Duodenal mucosa (tissue), 2 donors: ENCODE results near the gene FOXI3.

ENCODE experiments used
- H3K27ac ChIP-seq: one replicate; pipeline ENCODE4 v1.7.0; 2013; ENCODE audit warnings: low read depth, low read length
- H3K27me3 ChIP-seq, 2 donors: one replicate each; pipeline ENCODE4 v1.7.0; 2013; ENCODE audit warnings: low read length in 2 of 2, control low read depth in 1 of 2; ENCODE audit not compliant: insufficient read depth in 2 of 2, control insufficient read depth in 1 of 2
- H3K36me3 ChIP-seq, 2 donors: one replicate each; pipeline ENCODE4 v1.7.0; 2013; ENCODE audit warnings: low read length in 2 of 2, control low read depth in 1 of 2; ENCODE audit not compliant: insufficient read depth in 2 of 2, control insufficient read depth in 1 of 2
- H3K4me1 ChIP-seq, 2 donors: one replicate each; pipeline ENCODE4 v1.7.0; 2013; ENCODE audit warnings: low read length in 2 of 2, control low read depth in 1 of 2; ENCODE audit not compliant: insufficient read depth in 2 of 2, control insufficient read depth in 1 of 2
- H3K4me3 ChIP-seq, 2 donors: one replicate each; pipeline ENCODE4 v1.7.0; 2013; ENCODE audit warnings: low read length in 2 of 2, low read depth in 1 of 2
- H3K9ac ChIP-seq, 2 donors: one replicate each; pipeline ENCODE4 v1.7.0; 2013; ENCODE audit warnings: low read length in 2 of 2, low read depth in 1 of 2
- H3K9me3 ChIP-seq, 2 donors: one replicate each; pipeline ENCODE4 v1.7.0; 2013; ENCODE audit warnings: low read length in 2 of 2, control low read depth in 1 of 2; ENCODE audit not compliant: control insufficient read depth in 1 of 2

FOXI3 gene

DNA sequence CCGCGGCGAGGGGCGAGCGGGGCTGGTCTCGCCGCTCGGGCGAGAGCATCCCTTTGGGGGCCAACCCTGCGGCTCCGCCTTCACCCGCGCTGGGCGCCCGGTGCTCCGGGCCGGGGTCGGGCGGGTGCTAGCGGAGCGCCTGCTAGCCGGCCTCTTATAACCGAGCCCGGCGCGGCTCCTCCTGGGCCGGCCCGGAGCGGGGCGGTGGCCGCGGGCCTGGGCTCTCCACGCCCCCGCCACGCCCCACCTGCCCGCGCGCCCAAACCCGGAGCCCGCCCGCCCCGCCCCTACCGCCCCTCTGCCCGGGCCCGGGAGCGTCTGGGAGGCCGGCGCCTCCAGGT, at the start of gene FOXI3:
Gene FOXI3 (minus strand): TSS at position 129 of the 341 bp plus-strand sequence. CDS start 158 bp downstream, outside the sequence.
- peaks cover 31 to 65% of the 10 kb centered on the region in 2 donors for H3K27me3 ChIP-seq
- no peak within 1 kb of the TSS for H3K9ac ChIP-seq
- H3K4me1 ChIP-seq = no peaks in the 10 kb centered on the region
- no peak within 1 kb of the TSS for H3K4me3 ChIP-seq
- no peaks in the 10 kb centered on the region for H3K36me3 ChIP-seq
- H3K9me3 ChIP-seq = no peaks in the 10 kb centered on the region
- no peak within 1 kb of the TSS for H3K27ac ChIP-seq

- Histone ChIP-seq H3K4me1 (no peaks in the 10 kb centered on the region), H3K36me3 (no peaks in the 10 kb centered on the region), H3K9me3 (no peaks in the 10 kb centered on the region), H3K9ac (no peak overlapping the region), H3K27me3 (no peaks in the 10 kb centered on the region), H3K4me3 (no peak overlapping the region), H3K27ac (no peak overlapping the region)
Observed at GRCh38 chr2:88500691-88501090, 48.2 kb upstream of the FOXI3 start.

- H3K4me1 ChIP-seq = no peaks in the 10 kb centered on the region
- no peaks in the 10 kb centered on the region for H3K36me3 ChIP-seq
- H3K27me3 ChIP-seq = no peaks in the 10 kb centered on the region
- H3K9ac ChIP-seq = no peak overlapping the region
- H3K9me3 ChIP-seq = no peaks in the 10 kb centered on the region
- H3K27ac ChIP-seq = no peak overlapping the region
- no peak overlapping the region for H3K4me3 ChIP-seq
Observed at GRCh38 chr2:88499204-88499603, 46.7 kb upstream of the FOXI3 start.

GRCh38 chr2:88493481-88493880, 41.0 kb upstream of the FOXI3 start:
- Histone ChIP-seq H3K36me3 (no peaks in the 10 kb centered on the region), H3K9ac (no peak overlapping the region), H3K9me3 (no peaks in the 10 kb centered on the region), H3K27ac (no peak overlapping the region), H3K4me3 (no peak overlapping the region), H3K4me1 (no peaks in the 10 kb centered on the region), H3K27me3 (peaks cover 0 to 4% of the 10 kb centered on the region in 2 donors)

DNA sequence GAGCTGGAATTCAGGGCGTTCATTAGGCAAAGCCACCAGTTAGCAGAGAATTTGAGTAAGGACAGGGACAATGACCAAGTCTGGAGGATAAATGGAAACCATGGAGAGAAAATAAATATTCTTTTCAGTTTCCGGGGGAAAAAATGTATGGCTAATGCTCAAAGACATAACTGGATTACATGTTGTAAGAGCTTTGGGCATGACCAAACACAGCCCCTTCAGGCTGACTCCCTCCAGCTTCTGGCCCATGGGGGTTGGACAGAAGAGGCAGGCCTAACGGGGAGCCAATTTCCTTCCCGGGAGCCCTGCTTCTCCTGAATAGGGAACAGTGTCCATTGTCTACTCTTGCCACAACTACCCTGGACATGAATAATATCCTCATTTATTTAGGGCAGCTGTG, 39.5 kb upstream of the FOXI3 start:
- Histone ChIP-seq H3K36me3 (no peaks in the 10 kb centered on the region), H3K9ac (no peak overlapping the region), H3K4me1 (no peaks in the 10 kb centered on the region), H3K27me3 (peaks cover 0 to 4% of the 10 kb centered on the region in 2 donors), H3K4me3 (no peak overlapping the region), H3K27ac (no peak overlapping the region), H3K9me3 (no peaks in the 10 kb centered on the region)

GRCh38 chr2:88489181-88489580, 36.7 kb upstream of the FOXI3 start:
- H3K27me3 ChIP-seq = peaks cover 0 to 4% of the 10 kb centered on the region in 2 donors

GRCh38 chr2:88483200-88483599, 30.7 kb upstream of the FOXI3 start:
- H3K36me3 ChIP-seq = no peaks in the 10 kb centered on the region
- H3K4me1 ChIP-seq = no peaks in the 10 kb centered on the region
- H3K4me3 ChIP-seq = no peak overlapping the region
- no peaks in the 10 kb centered on the region for H3K9me3 ChIP-seq
- no peak overlapping the region for H3K9ac ChIP-seq
- H3K27ac ChIP-seq = no peak overlapping the region
- H3K27me3 ChIP-seq = no peaks in the 10 kb centered on the region

More at GRCh38 chr2:88489181-88489580, 36.7 kb upstream of the FOXI3 start:
- H3K4me3 ChIP-seq = no peak overlapping the region
- H3K36me3 ChIP-seq = no peaks in the 10 kb centered on the region
- no peaks in the 10 kb centered on the region for H3K9me3 ChIP-seq
- H3K9ac ChIP-seq = no peak overlapping the region
- no peak overlapping the region for H3K27ac ChIP-seq
- H3K4me1 ChIP-seq = no peaks in the 10 kb centered on the region

DNA sequence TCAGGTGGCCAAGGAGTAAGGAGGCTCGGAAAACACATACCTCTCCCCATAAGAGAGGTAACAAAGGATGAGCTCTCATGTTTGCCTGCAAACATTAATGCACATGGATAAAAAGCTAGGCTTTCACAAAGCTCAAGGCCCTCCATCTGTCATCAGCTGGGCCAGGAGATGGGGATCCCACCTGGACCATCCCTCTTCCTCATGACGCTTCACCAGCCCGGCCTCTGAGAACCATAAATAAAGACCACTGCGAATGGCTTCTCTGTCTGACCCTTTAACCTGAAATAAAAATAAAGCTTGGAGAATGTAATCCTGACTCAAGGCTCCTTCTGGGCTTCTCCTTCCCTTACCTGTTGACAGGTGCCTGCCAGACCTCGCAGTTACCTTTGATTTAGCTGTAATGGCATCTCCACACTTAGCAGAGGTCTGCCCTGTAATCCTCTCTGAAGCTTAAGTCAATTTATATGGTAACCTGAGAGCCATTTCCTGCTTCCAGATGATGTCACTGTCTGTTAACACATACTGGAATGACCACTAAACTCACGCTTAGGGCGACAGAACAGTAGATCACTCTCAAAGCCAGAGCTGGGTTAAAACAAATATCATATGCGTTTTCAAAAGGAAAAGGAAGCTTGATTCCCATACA, 29.3 kb upstream of the FOXI3 start:
- Histone ChIP-seq H3K27ac (no peak overlapping the region), H3K4me3 (no peak overlapping the region), H3K9ac (no peak overlapping the region), H3K9me3 (no peaks in the 10 kb centered on the region), H3K36me3 (no peaks in the 10 kb centered on the region), H3K27me3 (no peaks in the 10 kb centered on the region), H3K4me1 (no peaks in the 10 kb centered on the region)

GRCh38 chr2:88472811-88473210, 20.3 kb upstream of the FOXI3 start:
- no peaks in the 10 kb centered on the region for H3K36me3 ChIP-seq
- H3K9me3 ChIP-seq = no peaks in the 10 kb centered on the region
- H3K4me1 ChIP-seq = no peaks in the 10 kb centered on the region
- H3K9ac ChIP-seq = no peak overlapping the region
- peaks cover 0 to 5% of the 10 kb centered on the region in 2 donors for H3K27me3 ChIP-seq
- no peak overlapping the region for H3K4me3 ChIP-seq
- H3K27ac ChIP-seq = no peak overlapping the region

DNA sequence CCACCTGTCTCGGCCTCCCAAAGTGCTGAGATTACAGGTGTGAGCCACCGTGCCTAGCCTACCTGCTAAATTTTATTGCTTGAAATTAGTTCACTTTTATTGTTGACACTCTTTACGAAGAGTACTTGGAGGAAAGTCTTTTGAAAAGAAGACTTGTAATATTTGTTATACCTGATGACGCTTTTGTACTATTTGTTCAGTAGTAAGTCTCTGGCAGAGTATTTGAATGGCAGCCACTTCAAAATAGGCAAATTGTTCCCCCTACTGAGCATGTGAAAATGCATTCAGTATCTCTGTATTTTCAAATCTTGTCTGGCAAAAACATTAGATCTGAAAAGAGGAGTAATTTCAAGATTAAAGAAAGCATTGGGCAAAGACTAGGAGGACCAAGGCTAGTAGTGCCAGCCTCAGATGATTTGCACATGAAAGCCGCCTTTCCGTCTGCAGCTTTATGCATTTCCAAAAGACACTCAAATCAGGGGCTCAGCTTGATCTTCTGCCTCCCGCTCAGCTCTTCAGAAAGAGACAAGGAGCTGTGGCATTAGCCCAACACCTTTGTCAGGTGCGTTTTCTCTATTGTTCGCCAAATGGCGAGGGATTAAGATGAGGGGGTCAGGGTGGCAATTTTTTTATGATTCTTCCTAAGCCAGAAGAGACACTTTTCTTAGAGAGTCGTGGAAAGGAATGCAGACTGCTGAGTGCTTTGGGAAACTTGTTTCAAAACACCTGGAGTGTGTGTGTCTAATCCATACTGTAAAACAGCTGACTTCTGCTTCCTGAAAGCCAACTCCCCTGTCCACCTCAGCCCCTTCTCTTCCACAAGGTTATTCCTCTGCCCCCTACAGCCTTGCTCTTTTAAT, 18.8 kb upstream of the FOXI3 start:
- H3K9me3 ChIP-seq = no peaks in the 10 kb centered on the region
- no peaks in the 10 kb centered on the region for H3K36me3 ChIP-seq
- no peak overlapping the region for H3K27ac ChIP-seq
- peaks cover 0 to 5% of the 10 kb centered on the region in 2 donors for H3K27me3 ChIP-seq
- H3K4me1 ChIP-seq = no peaks in the 10 kb centered on the region
- H3K9ac ChIP-seq = no peak overlapping the region
- H3K4me3 ChIP-seq = no peak overlapping the region
